Measurements from ENCODE around the gene TEX55.
"Not testable (repeated sequence)": the region's sequence is repeated elsewhere in the genome, so short reads cannot be mapped to it uniquely, and the experiment has no call there.

TEX55 gene

DNA sequence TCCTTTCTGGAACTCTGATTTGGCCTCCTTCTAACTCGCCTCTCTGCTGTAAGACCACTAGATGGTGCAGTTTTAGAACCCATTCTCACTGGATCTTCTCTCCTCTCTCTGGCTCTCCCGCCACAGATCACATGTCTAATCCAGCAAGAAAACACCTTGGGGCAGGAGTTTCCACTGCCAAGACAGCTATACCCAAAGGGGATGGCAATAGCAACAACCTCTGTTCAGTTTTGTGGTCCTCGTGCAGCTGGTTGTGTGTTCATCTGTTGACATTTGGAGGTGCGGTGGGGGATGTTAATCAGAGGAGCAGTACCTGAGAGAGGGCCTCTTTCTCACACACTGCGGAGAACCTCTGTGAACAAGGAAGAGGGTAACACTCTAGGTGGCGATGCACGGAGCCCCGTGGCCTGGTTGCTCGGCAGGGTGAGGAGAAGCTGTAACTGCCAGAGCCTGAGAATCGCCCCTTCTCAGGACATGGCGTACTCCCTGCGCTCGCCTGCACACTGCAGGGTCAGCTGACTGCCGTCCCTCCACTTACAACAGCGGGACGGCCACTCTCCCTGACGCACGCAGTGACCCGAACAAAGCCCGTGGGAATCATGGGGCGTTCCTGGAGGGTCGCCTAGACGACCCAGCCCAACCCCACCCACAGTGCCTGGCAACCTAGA lies at the start of gene TEX55:
Gene TEX55, plus strand, starts transcription at position 666 of the 668 bp plus-strand sequence. CDS start 25 bp downstream, outside the sequence.
- peak; percentile 68 for DNase-seq (ENCODE audit: low read depth)

DNA sequence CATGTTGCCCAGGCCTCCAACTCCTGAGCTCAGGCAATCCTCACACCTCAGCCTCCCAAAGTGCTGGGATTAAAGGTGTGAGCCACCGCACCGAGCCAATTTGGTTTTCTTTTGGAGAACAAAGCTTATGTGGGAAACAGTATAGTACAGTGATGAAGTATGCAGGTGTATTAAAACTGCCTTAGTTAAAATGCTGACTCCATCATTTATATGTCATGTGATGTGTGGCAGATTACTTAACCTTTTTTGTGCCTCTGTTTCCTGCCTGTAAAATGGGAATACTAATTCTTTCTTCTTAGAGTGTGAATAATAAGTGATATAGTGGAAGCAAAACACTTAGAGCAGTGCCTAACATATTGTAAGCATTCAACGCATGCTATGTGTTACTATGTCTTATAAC lies 48.0 kb upstream of the TEX55 start:
- no peak for DNase-seq (ENCODE audit: low read depth)

DNA sequence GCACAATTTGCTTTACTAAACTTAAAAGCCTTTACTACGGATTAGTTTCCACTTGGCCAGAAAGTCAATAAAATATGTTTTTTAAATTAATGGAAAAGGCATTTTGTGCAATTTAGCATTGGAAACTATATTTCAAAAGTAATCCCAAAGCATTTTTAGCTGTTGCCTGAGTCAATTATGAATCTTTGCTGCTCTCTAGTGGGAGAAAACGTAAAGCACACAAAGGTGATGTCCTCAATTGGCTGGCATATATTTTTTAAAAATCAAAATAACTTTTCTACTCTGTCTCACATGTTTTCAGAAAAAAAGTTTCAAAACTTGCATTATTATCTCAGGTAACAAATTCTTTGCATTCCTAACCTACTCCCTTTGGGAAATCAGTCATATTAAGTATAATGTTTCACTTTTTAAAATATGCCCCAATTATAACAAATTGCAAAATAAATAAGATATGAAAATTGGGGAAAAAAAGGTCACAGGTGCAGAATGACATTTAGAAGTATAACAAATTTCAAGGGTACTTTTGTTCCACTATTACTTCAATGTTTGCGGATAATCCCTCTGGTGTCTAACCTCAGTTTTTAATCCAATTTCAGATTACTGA lies 47.2 kb upstream of the TEX55 start:
- DNase-seq (ENCODE audit: low read depth): peak; percentile 49

DNA sequence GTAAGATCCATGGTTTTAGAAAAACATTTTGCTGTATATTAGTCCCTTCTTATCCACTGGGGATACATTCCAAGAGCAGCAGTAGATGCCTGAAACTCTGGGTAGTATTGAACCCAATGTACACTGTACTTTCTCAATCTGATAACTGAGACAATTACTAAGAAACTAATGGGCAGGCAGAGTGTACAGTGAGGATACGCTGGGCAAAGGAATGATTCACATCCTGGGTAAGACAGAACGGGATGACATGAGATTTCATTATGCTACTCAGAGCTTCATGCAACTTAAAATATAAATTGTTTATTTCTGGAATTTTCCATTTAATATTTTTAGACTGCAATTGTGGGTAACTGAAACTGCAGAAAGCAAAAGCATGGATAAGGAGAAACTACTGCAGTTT lies 46.2 kb upstream of the TEX55 start:
- peak; percentile 1 for DNase-seq (ENCODE audit: low read depth)

DNA sequence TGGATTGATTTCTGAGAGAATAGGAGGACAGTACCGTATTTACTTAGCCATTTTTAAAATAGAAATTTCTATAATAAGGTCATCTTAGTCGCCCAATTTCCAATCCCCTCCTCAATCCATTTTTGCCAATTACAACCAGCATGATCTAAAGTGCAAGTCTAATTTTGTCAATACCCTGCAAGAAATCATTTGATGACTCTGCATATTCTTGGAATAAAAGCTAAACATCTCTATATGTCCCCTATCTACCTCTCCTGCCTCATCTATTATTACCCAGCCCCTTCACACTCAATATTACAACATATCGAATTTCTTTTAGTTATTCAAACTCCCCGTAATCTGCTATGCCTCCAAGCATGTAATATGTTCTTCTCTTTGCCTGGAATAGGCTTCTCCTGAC lies 41.9 kb upstream of the TEX55 start:
- DNase-seq (ENCODE audit: low read depth): no peak

DNA sequence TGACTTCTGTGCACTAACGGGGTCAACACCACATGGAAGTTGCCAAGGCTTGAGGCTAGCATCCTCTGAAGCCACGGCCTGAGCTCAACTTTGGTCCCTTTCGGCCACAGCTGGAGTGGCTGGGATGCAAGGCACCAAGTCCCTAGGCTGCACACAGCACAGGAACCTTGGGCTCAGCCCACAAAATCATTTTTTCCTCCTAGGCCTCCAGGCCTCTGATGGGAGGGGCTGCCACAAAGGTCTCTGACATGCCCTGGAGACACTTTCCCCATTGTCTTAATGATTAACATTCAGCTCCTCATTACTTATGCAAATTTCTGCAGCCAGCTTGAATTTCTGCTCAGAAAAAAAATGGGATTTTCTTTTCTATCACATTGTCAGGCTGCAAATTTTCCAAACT lies 27.6 kb upstream of the TEX55 start:
- not testable (repeated sequence) for DNase-seq (ENCODE audit: low read depth)

DNA sequence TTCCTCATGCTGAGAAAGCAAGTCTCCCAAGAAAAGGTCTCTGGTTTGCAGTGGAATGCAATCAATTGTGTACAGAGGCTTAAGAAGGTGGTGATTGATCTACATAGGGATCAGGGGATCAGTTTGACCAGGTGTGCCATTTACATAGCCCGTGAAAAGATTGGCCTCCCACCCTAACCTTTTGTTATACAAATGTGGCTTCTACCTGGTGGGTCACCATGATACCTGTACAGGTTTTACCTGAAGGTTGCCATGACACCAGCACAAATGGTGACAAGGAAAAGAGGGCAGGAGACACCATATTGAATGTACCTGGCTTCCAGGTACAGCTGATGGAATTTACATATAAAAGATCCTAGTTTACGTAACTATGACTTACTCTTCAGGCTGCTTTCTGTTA lies 25.5 kb upstream of the TEX55 start:
- no peak for DNase-seq (ENCODE audit: low read depth)

DNA sequence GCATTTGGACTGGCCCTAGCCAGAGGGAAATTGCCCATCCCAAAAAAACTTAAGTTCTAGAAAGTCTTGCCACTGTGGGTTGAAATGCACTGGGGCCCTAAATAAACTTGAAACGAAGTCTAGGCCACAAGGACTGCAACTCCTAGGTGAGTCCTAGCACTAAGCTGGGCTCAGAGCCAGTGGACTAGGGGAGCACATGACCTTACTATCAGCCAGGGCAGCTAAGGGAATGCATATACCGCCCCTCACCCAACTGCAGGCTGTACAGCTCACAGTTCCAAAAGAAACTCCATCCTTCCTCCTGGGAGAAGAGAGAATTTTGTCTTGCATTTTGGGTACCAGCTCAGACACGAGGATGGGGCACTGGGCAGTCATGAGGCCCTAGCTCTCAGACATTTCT lies 23.6 kb upstream of the TEX55 start:
- DNase-seq (ENCODE audit: low read depth): no peak

DNA sequence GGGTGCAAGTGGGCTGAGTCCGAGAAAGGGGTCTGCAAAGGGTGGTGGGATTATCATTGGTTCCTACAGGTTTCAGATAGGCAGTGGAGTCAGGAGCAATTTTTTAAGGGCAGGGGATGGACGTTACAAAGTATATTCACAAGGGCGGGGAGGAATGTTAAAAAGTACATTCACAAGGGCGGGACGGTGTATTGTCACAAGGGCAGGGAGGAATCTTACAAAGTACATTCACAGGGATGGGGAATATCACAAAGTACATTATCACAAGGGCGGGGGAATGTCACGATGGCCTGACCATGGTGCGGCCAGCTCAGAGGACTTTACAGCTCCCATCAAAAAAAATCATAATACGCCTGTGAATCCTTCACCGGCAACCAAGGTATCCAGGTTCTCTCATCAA lies 20.6 kb upstream of the TEX55 start:
- no peak for DNase-seq (ENCODE audit: low read depth)

DNA sequence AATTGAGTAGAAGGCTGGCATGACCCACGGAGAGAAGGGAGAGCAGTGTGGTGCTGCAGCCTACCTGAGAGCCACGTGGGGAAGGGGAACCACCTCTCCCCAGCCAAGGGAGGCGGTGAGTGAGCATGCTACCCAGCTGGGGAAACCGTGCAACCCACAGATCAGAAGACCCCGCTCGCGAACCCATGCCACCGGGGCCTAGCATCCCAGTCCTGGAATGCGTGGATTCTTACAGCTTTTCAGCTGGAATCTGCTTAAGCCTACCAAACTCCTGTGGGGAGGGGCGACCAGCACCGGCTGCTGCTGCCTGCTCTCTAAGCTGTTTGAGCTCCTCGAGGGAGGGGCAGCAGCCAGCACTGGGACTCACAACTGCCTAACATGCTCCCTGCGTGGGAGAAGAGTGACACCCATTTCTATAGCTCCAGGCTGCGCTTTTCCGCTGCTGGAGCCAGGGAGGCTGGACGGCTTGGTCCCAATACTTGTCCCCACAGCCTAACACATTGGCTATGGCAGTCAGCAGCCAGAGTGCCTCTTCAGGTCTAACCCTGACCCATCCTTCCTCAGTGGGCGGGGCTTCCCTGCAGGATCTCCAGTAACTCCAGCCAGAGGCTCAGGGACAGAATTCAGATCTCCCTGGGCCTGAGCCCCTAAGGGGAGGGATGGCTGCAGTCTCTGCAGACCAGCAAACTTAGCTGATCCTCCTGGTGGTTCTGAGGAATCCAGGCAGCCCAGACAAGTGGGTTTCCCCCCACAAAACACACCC lies 20.0 kb upstream of the TEX55 start:
- DNase-seq (ENCODE audit: low read depth): no peak

DNA sequence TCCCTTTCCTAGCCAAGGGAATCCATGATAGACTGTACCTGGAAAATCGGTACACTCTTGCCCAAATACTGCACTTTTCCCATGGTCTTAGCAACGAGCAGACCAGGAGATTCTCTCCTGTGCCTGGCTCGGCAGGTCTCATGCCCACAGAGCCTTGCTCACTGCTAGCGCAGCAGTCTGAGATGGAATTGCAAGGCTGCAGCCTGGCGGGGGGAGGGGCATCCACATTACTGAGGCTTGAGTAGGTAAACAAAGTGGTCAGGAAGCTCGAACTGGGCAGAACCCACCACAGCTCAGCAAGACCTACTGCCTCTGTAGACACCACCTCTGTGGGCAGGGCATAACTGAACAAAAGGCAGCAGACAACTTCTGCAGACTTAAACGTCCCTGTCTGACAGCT lies 15.7 kb upstream of the TEX55 start:
- not testable (repeated sequence) for DNase-seq (ENCODE audit: low read depth)

DNA sequence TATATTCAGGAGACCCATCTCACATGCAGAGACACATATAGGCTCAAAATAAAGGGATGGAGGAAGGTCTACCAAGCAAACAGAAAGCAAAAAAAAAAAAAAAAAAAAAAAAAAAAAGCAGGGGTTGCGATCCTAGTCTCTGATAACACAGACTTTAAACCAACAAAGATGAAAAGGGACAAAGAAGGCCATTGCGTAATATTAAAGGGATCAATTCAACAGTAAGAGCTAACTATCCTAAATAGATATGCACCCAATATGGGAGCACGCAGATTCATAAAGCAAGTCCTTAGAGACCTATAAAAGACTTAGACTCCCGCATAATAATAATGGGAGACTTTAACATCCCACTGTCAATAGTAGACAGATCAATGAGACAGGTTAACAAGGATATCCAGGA lies 13.7 kb upstream of the TEX55 start:
- not testable (repeated sequence) for DNase-seq (ENCODE audit: low read depth)

DNA sequence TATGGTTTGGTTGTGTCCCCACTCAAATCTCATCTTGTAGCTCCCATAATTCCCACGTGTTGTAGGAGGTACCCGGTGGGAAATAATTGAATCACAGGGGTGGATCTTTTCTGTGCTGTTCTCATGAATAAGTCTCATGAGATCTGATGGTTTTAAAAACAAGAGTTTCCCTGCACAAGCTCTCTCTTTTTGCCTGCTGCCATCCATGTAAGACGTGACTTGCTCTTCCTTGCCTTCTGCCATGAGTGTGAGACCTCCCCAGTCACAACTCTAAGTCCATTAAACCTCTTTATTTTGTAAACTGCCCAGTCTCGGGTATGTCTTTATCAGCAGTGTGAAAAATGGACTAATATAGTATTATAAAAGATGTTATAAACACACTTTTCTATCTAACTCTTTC lies 6.6 kb upstream of the TEX55 start:
- DNase-seq (ENCODE audit: low read depth): not testable (repeated sequence)

DNA sequence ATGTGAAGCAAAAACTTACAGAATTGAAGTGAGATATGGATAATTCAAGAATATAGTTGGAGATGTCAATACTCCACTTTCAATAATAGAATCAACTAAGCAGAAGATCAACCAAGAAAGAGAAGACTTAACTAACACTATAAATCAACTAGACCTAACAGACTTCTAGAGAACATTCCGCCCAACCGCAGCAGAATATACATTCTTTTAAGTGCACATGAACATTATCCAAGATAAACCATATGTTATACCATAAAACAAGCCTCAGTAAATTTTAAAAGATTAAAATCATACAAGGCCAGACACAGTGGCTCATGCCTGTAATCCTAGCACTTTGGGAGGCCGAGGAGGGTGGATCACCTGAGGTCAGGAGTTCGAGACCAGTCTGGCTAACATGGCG lies 5.5 kb upstream of the TEX55 start:
- DNase-seq (ENCODE audit: low read depth): no peak

DNA sequence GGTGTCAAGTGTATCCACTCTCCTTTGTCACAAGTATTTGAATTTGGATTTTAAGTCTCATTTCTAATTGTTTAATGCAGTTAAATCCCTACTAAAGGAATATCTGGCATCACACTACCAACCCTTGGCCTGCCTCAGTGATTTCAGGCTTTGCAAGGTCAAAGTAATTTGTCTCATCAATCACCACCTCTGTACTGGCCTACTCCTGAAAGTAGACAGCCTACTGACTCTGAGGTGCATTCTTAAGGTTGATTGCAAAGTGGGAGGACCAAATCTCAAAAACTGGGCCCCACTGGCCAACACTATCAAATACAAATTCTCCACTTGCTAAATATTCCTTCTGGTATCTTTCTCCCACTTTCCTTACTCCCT lies 851 bp upstream of the TEX55 start:
- no peak for DNase-seq (ENCODE audit: low read depth)

DNA sequence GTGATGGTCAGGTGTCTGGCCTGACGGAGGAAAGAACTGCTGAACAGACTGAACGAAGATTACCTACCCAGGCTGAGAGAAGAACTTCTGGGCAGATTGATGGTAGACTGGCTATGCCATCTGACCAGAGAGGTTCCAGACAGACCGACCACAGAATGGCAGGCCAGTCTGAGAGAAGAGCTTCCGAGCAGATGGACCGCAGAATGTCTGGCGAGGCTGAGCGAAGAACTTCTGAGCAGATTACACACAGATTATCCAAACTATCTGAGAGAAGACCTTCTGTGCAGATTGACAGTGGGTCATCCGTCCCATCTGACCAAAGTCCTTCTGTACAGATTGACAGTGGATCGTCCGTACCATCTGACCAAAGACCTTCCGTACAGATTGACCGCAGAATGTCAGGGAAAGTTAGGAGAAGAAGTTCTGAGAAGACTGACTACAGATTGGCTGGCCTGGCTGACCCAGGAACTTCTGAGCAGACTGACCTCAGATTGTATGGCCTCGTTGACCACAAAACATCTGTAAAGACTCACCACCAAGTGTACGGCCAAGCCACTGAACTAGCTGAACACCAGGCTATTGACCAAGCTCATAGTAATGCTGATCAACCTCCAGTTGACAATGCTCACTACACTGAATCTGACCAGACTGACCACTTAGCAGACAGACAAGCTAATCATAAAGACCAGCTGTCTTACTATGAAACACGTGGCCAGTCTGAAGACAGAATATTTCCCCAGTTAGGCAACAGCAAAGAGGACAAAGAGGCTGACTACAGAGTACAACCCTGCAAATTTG lies 812 bp downstream of the TEX55 start:
- DNase-seq (ENCODE audit: low read depth): no peak

DNA sequence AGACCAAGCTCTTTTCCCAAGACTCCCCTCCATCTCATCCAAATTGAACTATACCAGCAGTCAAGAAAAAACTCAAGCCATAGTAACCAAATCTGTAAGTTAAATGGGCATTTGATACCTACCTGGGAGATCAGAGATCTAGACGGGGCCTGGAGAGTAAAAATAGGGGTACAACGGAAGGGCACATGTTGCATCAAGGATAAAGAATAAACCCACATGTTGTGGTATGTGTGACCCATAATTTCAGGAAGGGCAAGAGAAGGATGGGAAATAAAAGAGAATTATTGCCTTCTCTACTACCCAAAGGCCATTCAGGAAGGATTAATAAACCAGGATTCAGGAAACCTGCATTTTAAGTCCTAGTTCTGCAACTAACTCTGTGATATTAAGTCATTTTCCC lies 1.5 kb downstream of the TEX55 start:
- DNase-seq (ENCODE audit: low read depth): no peak

DNA sequence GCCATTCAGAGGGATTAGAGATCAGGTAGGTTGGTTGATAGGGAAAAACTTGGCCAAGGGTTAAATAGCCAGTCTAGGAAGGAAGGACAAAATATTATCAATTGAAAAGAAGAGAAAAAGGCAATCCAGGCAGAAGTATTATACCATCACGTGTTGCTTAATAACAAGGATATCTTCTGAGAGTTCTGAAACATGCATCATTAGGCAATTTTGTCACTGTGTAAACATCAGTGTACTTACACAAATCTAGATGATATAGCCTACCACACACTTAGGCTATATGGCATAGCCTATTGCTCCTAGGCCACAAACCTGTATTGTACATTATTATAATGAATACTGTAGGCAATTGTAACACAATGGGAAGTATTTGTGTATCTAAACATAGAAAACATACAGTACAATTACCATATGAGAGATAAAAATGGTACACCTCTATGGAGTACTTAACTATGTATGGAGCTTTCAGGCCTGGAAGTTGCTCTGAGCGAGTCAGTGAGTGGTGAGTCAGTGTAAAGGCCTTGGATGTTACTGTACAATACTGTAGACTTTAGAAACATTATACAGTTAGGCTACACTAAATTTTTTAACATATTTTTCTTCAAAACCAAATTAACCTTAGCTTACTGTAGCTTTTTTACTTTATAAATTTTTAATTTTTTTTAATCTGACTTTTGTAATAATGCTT lies 2.7 kb downstream of the TEX55 start:
- peak; percentile 68 for DNase-seq (ENCODE audit: low read depth)

DNA sequence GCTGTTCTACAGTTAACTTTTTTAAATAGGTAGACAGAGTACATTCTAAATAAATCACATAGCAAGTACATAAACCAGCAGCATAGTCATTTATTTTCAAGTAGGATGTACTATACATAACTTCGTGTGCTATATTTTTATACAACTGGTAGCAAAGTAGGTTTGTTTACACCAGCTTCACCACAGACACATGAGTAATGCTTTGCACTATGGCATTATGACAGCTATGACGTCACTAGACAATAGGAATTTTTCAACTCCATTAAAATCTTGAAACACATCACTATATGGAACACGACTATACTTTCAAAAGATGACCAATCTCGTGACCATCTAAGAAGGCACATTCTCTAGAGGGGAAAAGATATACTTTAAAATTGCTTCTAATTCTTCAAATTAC lies 3.5 kb downstream of the TEX55 start:
- peak; percentile 87 for DNase-seq (ENCODE audit: low read depth)

DNA sequence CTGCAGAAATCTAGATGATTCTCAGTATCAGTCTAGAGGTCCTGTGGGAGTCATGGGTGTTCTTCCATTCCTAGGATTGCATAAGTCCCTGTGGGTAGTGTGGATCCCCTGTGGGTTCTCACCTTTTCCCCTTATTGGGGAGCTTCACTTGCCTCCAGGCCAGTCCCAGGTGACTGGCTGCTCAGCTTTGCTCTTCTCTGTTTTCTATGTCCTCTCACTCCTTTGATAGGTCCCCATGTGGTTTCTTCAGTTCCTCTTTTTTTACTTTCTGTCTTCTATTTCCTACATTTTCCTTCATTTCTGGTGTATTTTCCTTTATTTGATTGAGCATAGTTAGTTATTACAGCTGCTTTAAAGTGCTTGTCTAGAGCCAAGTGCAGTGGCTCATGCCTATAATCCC lies 10.9 kb downstream of the TEX55 start:
- no peak for DNase-seq (ENCODE audit: low read depth)

DNA sequence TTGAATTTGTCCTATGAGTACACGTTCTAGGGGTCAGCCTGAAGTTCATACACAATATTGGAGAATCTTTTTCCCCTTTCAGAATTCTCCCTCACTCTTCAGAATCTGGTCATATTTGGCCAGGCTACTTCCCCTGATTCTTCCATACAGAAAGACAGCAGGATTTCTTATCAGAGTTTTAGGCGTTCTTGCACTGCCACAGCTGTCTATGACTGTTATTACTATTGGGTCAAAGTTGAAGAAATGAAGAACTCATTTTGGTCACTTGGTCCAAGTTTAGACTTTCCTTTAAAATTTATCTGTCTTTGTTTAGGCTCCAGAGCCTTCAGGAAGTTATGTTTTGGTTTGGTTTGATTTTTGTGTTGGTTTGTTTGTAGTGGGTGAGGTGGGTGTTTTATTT lies 12.0 kb downstream of the TEX55 start:
- DNase-seq (ENCODE audit: low read depth): no peak

DNA sequence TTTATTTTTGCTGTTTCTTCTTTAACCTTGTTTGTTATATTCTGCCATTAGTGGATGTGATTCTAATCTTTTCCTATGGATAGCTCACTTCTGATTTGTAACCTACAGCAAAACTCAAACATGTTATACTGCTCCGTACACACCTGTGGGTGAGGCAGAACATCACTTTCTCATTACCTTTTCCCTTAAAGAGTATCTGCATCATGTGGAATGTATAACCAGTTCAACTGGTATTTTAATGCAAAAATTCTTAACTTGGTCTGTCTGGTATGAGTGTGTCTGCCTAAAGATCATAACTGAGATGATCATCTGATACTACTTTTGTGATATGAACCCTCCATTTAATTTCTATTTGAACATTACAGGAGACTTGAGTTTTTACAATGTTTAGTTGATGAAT lies 14.4 kb downstream of the TEX55 start:
- DNase-seq (ENCODE audit: low read depth): no peak

Data from EH (cell line).